CD4-positive, alpha-beta T cell (primary cell): Measurements from ENCODE around the gene EP400. TPM values are rescaled to one million over a fixed set of nuclear protein-coding genes. Genes with fewer than 3 reads are reported as not detected.

Experiments used
- ATAC-seq: fragments of 200-7000 bp; cut with Tn5 transposase; one replicate; pipeline ENCODE4 v1.10.0; 2022; ENCODE audit warnings: mild to moderate bottlenecking; ENCODE audit not compliant: poor library complexity
- CTCF ChIA-PET: fragments of 350-600 bp; sonication (Branson Sonifier 250); formaldehyde crosslinking; loops from one replicate; lab custom pipeline; 2021; ENCODE audit warnings: antibody characterized with exemption, inconsistent platforms; lab: Charles Lee
- POLR2A ChIA-PET: fragments of 350-600 bp; sonication (Branson Sonifier 250); formaldehyde crosslinking; loops from one replicate; lab custom pipeline; 2021; ENCODE audit warnings: antibody characterized with exemption, inconsistent platforms; lab: Charles Lee
- DNase-seq, 14 experiments: peaks; one replicate each; pipeline ENCODE4 v3.0.0-alpha.2; 2013 to 2020; ENCODE audit warnings: mixed read lengths in 2 of 14
- H3K27ac ChIP-seq, 2 donors: one replicate each; pipeline versions ENCODE4 v1.5.1 to v1.7.0; 2013; ENCODE audit warnings: low read length in 2 of 2, low read depth in 1 of 2, mild to moderate bottlenecking in 1 of 2
- H3K27me3 ChIP-seq, 2 experiments: 1 replicate in 1 of 2; 2 replicates in 1 of 2; pipeline versions ENCODE4 v1.6.1 to v1.7.0; 2013; ENCODE audit warnings: low read length in 2 of 2, control low read depth in 1 of 2, mild to moderate bottlenecking in 1 of 2, moderate library complexity in 1 of 2; ENCODE audit not compliant: insufficient read depth in 2 of 2, control insufficient read depth in 1 of 2
- H3K36me3 ChIP-seq: one replicate; pipeline ENCODE4 v1.6.1; 2013; ENCODE audit warnings: low read length, control low read depth; ENCODE audit not compliant: insufficient read depth
- H3K4me1 ChIP-seq: one replicate; pipeline ENCODE4 v1.6.1; 2013; ENCODE audit warnings: low read length, control low read depth; ENCODE audit not compliant: insufficient read depth
- H3K4me3 ChIP-seq: one replicate; pipeline ENCODE4 v1.5.1; 2013; ENCODE audit warnings: mild to moderate bottlenecking, low read length, moderate library complexity
- H3K9me3 ChIP-seq, 2 experiments: 1 replicate in 1 of 2; 2 replicates in 1 of 2; pipeline versions ENCODE4 v1.6.1 to v1.7.0; 2013; ENCODE audit warnings: low read length in 2 of 2, mild to moderate bottlenecking in 2 of 2, control low read depth in 1 of 2, moderate library complexity in 1 of 2; ENCODE audit not compliant: control insufficient read depth in 1 of 2, insufficient read depth in 1 of 2
- H3K27ac Mint-ChIP-seq: one replicate; pipeline ENCODE4 v1.8.0; 2020; ENCODE audit warnings: mixed read lengths
- H3K27me3 Mint-ChIP-seq: one replicate; pipeline ENCODE4 v1.8.0; 2021; ENCODE audit warnings: mixed read lengths
- H3K36me3 Mint-ChIP-seq: one replicate; pipeline ENCODE4 v1.8.0; 2021; ENCODE audit warnings: low read depth, mixed read lengths
- H3K4me1 Mint-ChIP-seq: one replicate; pipeline ENCODE4 v1.8.0; 2021; ENCODE audit warnings: low read depth, mixed read lengths
- H3K4me3 Mint-ChIP-seq: one replicate; pipeline ENCODE4 v1.8.0; 2020; ENCODE audit warnings: mild to moderate bottlenecking, mixed read lengths
- H3K9me3 Mint-ChIP-seq: one replicate; pipeline ENCODE4 v1.8.0; 2020; ENCODE audit warnings: mixed read lengths
- CTCF ChIP-seq: fragments of 200-600 bp; IDR thresholded peaks from one replicate; pipeline ENCODE4 v1.8.0; 2022; ENCODE audit warnings: antibody characterized with exemption, mild to moderate bottlenecking
- intact Hi-C, 2 experiments: fragments of 100-400 bp; cut with DNase I in 1 of 2; cut with micrococcal nuclease in 1 of 2; formaldehyde crosslinking; loops; one replicate each; pipeline versions ENCODE4 v1.15.1 to v1.9.0; 2023 to 2025; cut with DNase I, micrococcal nuclease
- total RNA-seq, 174 experiments: library from RNA in 2 of 174; stranded (reverse) in 2 of 174; gene quantifications; one replicate each; pipeline ENCODE4 v1.2.3 and lab custom pipeline; 2021 to 2026

Gene EP400
- total RNA-seq, 2 experiments from 2014 or later = 56.4 to 56.5 TPM

- ChIA-PET POLR2A (no interaction called here), CTCF (no interaction called here)
- Mint-ChIP-seq H3K27me3 (no peaks in the 10 kb centered on the region), H3K4me3 (peak overlapping the region; percentile 96), H3K9me3 (no peaks in the 10 kb centered on the region), H3K27ac (peak overlapping the region; percentile 85), H3K4me1 (peaks cover 27% of the 10 kb centered on the region), H3K36me3 (peaks cover under 1% of the 10 kb centered on the region)
- peak overlapping the region; percentile 75 for H3K4me3 ChIP-seq
- peaks cover 23% of the 10 kb centered on the region for H3K4me1 ChIP-seq
- no peaks in the 10 kb centered on the region for H3K27me3 ChIP-seq
- intact Hi-C loops = loop anchor here in 1 of 2 experiments (5.0 kb wide), 4 partner anchors 58 to 192 kb away; partner anchors contain the start of genes DDX51, NOC4L and ULK1
- peaks cover 3% of the 10 kb centered on the region for H3K36me3 ChIP-seq
- ATAC-seq (no peak), DNase-seq (peak in 9 of 14 experiments; percentile 7 to 76 (median 22))
- H3K9me3 ChIP-seq = no peaks in the 10 kb centered on the region
- peak overlapping the region in 1 of 2 donors; percentile 88 for H3K27ac ChIP-seq
- no peak for TF ChIP-seq CTCF
These were observed 135.0 kb downstream of the EP400 start for GRCh38 chr12:132084621-132085290.

- peak overlapping the region; percentile 85 for H3K27ac Mint-ChIP-seq
- DNase-seq (peak in 1 of 14 experiments; percentile 9), ATAC-seq (no peak)
- no peak for TF ChIP-seq CTCF
- H3K27me3 Mint-ChIP-seq = no peaks in the 10 kb centered on the region
- H3K27ac ChIP-seq = peak overlapping the region in 1 of 2 donors; percentile 88
- H3K36me3 ChIP-seq = peaks cover 3% of the 10 kb centered on the region
- peak overlapping the region; percentile 75 for H3K4me3 ChIP-seq
- H3K36me3 Mint-ChIP-seq = no peaks in the 10 kb centered on the region
- CTCF ChIA-PET = no interaction called here
- H3K27me3 ChIP-seq = no peaks in the 10 kb centered on the region
- intact Hi-C loops = loop anchor here in 1 of 2 experiments (5.0 kb wide), 1 partner anchor 133 kb away; no protein-coding TSS in a partner anchor
- H3K4me1 Mint-ChIP-seq = peaks cover 27% of the 10 kb centered on the region
- POLR2A ChIA-PET = no interaction called here
- H3K4me3 Mint-ChIP-seq = peak overlapping the region; percentile 96
- H3K9me3 Mint-ChIP-seq = no peaks in the 10 kb centered on the region
- peaks cover 23% of the 10 kb centered on the region for H3K4me1 ChIP-seq
- no peaks in the 10 kb centered on the region for H3K9me3 ChIP-seq
These were observed 135.5 kb downstream of the EP400 start for GRCh38 chr12:132085291-132085635.

GRCh38 chr12:132089407-132089910 lies 139.7 kb downstream of the EP400 start:
- no peak for ATAC-seq
- POLR2A ChIA-PET = no interaction called here

More at GRCh38 chr12:132089407-132089910, 139.7 kb downstream of the EP400 start:
- peaks cover 4% of the 10 kb centered on the region for H3K36me3 Mint-ChIP-seq
- no peak overlapping the region for H3K4me3 Mint-ChIP-seq
- no peaks in the 10 kb centered on the region for H3K9me3 Mint-ChIP-seq
- no peaks in the 10 kb centered on the region for H3K27me3 Mint-ChIP-seq
- no peak for TF ChIP-seq CTCF
- H3K27me3 ChIP-seq = no peaks in the 10 kb centered on the region
- H3K9me3 ChIP-seq = no peaks in the 10 kb centered on the region
- DNase-seq = no peak
- peaks cover 5% of the 10 kb centered on the region for H3K36me3 ChIP-seq
- H3K4me1 ChIP-seq = peaks cover 15% of the 10 kb centered on the region
- H3K27ac ChIP-seq = no peak overlapping the region
- intact Hi-C loops = loop anchor here in 1 of 2 experiments (5.0 kb wide), 1 partner anchor 137 kb away; no protein-coding TSS in a partner anchor
- H3K27ac Mint-ChIP-seq = no peak overlapping the region
- CTCF ChIA-PET = no interaction called here
- peaks cover 21% of the 10 kb centered on the region for H3K4me1 Mint-ChIP-seq
- H3K4me3 ChIP-seq = no peak overlapping the region
